Stimulated activated CD8-positive, alpha-beta memory T cell treated with anti-CD3 and anti-CD28 coated beads, Interleukin-7, amount 100 ng/mL, for 4 hours (primary cell): Measurements from ENCODE around the gene CKAP4.

Experiments
- DNase-seq, 2 donors: peaks; one replicate each; pipeline ENCODE4 v3.0.0-alpha.2; 2020; ENCODE audit warnings: low read depth in 2 of 2

CKAP4 gene

DNA sequence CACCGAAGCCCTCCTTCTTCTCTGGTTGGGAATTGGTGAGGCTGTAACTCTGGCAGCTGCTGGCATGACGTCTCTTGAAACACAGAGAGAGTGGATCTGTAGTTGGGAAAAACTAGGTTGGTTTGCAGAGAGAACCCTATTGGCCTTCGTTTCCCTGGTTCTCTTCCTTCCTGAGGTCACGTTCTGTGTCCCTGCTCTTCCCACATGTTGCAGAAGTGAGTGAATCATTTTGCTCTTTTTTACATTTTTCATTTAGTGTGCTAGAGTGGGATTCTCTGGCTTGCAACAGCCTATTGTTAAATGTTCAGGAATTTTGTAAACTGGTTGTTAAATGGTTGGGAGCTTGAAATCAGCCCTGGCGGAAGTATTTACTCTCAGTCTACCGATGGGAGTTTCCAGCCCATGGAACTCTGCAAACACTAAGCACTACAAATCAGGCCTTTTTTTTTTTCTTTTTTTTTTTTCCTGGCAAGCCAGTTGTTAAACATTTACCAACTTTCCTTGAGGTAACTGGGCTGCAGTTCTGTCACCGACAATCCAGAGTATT, 26.8 kb upstream of the CKAP4 start:
- DNase-seq: no peak

DNA sequence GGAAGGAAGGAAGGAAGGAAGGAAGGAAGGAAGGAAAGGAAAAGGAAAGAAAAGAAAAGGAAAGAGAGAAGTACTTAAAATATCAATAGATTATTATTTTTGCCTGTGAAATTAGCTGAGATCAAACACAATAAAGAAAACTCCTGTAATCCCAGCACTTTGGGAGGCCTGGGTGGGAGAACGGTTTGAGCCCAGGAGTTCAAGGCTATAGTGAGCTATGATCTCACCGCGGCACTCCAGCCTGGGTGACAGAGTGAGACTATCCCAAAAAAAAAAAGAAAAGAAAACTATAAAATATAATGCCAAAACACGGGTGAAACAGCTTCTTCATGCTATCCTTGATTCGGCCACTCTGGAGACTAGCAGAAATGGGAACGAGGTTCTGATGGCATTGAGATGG, 26.2 kb upstream of the CKAP4 start:
- no peak for DNase-seq

DNA sequence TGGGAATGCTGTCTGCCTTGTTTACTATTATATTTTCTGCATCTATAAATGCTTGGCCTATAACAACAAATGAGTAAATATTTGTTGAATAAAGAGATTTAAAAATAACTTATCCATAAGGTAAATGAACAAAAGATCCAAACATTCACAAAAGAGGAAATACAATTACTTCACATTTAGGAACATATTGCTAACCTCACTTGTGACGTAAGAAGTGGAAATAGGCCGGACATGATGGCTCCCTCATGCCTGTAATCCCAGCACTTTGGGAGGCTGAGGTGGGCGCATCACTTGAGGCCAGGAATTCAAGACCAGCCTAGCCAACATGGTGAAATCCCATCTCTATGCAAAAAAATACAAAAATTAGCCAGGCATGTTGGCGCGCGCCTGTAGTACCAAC, 25.7 kb upstream of the CKAP4 start:
- no peak for DNase-seq

DNA sequence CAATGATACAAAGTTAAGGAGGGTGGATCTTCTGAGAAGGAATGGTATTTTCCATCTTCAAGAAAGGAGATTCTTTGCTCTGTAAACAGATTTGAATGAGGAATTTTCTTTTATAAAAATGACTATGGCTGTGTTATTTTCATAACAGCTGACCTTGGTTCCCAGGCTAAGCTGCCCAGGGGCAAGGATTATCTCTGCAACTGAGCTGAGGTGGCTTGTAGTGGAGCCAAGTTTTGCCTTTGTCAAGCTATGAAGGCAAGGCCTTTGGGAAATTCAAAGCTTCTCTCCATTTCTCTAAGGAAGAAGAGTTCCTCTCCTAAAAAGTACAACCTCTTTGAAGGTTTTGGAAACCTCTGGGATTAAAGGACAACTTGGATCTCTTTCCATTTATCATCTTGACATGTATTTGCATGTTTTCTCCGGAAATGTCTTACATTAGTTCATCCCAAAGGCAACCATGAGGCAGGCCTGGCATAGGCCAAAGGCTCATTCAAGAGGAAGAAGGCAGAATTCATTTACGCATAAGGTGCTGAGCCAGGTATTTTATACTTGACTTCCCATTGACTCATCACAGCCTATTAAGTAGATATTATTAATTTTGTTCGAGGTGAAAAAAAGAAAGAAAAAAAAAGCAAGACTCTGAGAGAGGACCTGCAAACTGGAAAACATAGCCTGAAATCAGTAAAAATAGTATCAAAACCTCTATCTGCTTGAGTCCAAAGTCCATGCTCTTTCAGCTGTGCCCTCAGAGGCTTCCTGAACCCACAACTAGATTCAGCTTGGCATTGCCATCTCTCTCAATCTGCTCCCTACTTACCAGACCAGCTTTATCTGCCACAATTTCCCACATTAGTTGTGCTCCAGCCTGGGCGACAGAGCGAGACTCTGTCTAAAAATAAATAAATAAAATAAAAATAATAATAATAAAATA, 24.0 kb upstream of the CKAP4 start:
- DNase-seq: no peak

DNA sequence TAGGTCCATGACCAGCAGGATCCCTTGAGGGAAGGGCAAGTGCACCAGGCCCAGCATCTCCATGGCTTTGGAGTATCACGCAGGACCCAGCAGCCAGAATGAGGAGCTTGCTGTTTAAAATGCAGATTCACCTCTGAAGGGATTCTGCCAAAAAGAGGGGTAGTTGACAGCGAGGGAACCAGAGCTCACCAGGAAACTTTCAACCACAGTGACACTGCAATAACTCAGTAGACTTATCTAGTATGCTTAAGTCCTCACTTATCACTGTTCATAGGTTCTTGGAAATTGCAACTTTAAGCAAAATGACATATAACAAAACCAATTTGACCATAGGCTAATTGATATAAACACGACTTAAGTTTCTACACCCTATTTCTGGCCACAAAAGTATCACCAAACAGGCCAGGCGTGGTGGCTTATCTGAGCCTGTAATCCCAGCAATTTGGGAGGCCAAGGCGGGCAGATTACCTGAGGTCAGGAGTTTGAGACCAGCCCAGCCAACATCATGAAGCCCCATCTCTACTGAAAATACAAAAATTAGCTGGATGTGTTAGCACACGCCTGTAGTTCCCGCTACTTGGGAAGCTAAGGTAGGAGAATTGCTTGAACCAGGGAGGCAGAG, 21.4 kb upstream of the CKAP4 start:
- DNase-seq: no peak

DNA sequence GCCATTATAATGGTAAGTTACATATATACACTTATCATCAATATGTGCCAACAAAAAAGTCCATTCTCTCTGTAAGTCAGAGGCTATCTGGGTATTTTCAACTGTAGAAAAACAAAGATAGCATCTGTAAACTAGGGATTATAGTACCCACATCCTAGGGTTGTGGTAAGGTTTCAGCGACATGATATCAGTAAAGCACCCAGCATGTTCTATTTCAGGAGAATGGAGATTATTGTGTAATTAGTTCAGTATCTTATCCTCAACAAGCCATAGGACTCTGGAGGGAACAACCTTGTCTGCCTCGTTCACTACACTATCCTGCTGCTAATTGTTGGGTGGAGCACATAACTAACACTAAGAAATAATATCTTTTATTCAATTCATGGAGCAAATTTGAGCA, 19.7 kb upstream of the CKAP4 start:
- no peak for DNase-seq

DNA sequence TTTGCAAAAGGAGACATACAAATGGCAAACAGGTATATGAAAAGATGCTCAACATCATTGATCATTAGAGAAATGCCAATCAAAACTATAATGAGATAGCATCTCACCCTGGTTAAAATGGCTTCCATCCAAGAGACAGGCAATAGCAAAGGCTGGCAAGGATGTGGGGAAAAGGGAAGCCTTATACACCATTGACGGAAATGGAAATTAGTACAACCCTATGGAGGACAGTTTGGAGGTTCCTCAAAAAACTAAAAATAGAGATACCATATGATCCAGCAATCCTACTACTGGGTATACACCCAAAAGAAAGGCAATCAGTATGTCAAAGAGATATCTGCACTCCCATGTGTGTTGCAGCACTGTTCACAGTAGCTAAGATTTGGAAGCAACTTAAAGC, 17.3 kb upstream of the CKAP4 start:
- DNase-seq: no peak

DNA sequence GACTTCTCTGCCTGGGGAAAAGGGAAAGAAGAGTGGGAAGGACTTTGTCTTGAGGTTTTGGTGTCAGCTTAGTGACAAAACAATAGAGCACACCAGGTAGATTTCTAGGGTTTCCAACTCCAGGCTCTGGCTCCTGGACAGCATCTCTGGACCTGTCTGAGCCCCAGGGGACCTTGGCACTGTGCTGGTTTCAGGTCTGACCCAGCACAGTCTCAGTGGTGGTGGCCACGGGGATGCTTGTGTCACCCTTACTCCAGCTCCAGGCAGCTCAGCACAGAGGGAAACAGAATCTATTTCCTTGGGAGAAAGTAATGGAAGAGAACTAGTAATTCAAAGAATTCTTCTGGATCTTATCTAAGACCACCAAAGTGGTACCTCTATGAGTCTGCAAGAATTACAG, 11.1 kb upstream of the CKAP4 start:
- no peak for DNase-seq

DNA sequence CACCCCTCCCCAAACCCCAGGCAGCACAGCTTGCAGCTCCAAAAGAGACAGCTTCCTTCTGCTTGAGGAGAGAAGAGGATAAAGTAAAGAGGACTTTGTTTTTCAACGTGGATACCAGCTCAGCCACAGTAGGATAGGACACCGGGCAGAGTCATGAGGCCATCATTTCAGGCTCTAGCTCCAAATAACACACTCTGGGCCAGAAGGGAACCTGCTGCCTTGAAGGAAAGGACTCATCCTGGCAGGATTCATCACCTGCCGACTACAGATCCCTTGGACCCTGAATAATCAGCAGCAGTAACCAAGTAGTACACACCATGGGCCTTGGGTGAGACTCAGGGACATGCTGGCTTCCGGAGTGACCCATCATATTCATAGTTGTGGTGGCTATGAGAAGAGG, 10.4 kb upstream of the CKAP4 start:
- no peak for DNase-seq

DNA sequence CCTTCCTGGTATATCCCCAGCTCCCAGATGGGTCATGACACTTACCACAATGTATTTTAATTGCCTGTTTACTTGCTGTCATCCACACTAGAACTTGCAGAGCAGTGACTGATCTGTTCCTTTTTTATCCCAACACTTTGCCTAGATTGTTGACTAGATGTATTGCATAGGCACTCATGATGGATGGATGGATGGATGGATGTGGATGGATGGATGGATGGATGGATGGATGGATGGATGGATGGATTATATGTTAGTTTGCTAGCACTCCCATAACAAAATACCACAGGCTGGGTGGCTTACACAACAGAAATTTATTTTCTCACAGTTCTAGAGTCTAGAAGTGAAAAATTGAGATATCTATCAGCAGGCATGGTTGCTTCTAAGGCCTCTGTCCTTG, 8.7 kb upstream of the CKAP4 start:
- DNase-seq: no peak

DNA sequence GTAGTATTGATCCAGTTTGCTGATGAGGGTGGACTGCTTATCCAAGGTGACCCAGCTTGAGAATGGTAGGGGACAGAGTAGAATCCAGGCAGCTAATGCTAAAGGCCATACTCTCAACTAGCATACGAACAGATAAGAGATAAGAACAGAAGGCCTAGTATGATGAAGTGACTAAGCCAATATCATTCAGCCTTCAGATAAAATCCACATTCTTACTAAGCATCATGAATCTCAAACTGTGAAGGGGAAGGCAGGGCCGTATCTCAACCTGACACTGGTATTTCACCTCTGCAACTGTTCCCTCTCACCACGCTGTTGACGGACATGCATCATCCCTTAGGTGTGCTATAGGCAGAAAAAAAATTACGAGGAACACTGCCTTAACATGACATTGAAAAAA, 8.1 kb upstream of the CKAP4 start:
- DNase-seq: no peak

DNA sequence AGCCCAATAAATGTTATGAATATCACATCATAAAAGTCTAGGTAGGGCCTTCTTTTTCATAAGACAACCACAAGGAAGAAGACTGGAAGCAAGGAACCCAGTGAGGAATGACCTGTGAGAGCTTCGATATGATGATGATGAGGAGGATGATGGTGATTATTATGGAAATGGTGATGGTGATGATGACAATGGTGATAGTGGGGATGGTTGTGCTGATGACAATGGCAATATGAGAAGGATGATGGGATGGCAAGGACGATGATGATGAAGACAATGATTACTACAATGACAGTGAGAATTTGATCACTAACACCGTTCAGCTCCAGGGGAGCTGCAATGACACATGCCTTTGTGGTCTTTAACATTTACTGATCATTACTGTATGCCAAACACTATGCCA, 7.7 kb upstream of the CKAP4 start:
- no peak for DNase-seq

DNA sequence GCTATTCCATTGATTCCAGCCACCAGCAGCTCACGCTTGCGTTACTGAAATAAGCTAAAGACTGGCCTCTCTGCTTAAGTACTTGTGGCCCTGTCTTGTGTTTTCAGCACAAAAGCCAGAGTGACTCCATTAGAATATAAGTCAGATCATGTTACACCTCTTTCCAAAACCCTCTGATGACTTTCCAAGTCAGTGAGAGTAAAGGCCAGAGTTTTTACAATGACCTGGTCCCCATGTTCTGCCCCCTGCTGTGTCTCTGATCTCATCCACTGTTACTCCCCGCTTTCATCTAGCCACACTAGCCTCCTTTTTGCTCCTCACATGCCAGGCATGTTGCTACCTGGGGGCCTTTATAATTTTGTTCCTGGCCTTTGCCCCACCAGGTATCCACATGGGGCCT, 6.9 kb upstream of the CKAP4 start:
- no peak for DNase-seq

DNA sequence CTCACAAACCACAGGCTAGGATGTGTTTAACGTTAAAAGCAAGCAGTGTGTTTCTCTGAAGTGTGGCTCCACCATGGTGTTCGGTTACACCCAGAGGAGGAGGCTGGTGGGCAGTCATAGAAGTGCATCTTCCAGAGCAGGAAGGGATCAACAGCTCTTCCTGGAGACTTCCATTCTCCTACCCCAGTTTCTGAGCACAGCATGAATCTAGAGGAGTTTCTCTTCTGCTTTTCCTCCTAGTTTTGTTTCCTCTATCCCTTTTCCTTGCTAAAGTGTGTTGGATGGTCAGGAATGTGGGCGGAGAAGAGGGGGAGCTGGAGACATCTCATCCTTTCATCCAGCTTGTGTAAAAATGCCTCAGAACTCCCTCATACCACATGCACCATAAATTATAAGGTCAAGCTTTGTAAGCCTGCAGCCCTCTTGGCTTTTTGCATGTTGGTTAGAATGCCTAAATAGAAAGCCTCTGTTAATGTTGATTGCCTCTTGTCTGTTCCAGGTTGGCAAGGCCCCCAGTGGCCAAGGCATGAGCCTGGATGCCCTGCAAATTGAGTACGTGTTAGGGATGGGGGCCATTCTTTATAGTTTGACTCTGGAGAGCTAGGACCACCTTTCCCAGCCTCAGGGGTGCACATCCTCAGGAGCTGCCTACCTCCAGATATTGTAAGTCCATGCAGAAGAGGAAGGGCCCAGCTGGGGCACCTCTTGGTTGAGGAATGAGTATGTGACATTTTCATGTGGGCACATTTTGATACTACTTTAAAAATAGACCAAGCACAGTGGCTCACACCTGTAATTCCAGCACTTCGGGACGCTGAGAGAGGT, 4.0 kb upstream of the CKAP4 start:
- DNase-seq: no peak

DNA sequence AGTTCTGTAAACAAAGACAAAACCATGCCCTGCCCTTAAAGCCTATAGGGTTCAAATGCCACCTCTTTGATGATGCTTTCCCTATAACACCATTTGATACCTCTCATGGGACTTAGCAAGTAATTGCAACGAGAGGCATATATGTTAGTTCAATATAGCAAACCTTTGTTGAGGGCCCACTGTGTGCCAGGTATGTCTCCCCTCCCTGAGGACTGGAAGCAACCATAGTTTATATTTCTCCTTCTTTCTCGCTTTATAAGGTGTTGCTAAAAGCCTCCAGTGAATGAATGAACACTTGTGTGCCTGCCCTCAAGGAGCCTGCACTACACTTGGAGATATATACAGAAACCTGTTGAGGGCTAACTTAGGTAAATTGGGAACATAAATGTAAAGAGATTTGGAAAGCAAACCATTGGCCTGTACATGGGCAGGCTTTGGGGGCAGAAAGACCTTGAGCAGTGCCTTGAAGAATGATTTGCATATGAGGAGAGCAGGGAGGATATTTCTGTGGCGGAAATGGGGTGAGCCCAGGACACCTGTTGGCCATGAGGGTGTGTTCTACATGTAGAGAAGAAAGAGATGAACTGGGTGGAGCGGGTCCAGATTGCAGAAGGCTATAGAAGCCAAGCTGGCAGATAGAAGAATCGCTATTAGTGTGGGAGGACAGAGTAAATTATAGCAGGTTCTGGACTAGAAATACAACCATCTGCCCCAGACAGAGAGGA, 1.8 kb upstream of the CKAP4 start:
- no peak for DNase-seq

DNA sequence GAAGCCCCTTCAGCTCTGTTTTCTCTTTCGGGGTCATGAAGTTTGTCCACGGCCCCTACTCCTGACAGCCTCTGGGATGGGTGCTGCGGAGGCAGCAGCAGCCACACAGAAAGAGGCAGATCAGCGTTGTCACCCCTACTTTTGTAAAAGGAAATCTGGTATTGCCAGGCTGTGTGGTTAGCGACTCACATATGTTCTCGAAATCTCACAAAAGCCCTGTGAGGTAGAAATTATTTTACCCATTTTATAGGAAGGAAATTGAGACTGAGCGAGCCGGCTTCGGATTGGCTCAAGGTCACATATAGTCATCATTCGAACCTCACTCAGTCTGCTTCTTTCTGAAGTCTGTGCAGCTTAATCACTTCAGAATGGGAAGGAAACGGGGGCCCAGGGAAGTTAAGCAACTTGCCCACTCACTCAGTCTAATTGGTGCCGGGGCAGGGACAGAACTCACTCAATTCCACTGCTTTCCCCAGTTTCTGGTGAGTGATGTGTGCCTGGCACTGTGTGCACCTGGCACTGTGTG, 1.1 kb upstream of the CKAP4 start:
- DNase-seq: peak; percentile 17 to 19

DNA sequence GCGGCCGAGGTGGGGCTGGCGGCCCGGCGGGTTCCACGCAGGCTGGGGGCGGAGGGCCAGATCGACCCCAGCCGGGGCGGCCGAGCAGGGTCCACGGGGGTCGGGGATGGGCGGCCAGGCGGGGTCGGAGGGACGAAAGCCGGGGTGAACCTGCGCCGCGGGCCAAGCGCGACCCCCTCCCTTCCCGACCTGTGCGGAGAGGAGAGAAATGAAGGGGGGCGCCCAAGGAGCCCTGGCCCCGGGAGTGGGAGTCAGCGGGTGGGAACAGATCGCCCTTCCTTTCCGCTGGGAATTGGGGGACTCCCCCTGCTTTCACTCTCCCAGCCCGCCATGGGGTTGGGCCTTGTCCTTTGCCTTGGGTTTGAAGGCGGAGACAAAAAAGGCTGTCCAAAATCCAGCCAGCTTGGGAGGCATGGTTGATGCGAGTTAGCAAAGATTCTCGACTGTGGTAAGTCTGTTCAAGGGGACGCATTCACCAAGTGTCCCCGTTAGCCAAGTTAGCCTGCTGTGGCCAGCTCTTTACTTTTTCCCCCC, 559 bp upstream of the CKAP4 start:
- peak in 1 of 2 donors; percentile 10 for DNase-seq

DNA sequence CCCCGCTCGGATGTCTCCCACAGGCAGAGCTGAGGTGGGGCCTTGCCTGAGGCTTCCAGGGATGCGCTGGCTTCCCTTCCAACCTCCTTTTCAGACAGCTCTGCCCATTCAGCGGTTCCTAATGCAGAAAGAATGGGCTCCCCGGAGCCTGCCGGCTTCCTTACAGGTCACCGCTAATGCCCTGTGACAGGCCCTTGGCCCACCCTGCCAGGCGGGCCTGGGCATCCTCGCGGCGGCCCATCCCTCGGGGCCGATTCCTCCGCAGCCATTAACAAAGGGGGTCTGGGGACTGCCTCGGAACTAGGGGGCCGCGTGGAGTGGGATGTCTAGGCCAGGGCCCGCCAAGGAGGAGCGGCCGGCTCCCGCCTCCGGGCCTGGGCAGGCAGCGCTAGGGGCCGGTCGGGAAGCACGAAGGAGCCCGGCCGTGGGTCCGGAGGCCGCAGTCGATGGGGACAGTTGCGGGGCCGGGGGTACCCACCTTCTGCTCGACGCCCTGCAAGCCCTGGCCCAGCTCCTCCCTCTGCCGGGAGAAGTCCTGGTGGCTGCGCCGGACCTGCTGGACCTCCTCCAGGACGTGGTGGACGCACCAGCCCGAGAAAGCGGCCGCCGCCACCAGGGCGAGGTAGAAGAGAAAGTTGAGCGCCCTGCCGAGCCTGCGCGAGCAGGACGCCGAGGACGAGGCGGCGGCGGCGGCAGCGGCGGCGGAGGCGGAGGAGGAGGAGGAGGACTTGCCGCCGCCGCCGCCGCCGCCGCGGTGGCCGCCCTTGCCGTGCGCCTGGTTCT, 738 bp downstream of the CKAP4 start:
- peak in 1 of 2 donors; percentile 62 for DNase-seq

DNA sequence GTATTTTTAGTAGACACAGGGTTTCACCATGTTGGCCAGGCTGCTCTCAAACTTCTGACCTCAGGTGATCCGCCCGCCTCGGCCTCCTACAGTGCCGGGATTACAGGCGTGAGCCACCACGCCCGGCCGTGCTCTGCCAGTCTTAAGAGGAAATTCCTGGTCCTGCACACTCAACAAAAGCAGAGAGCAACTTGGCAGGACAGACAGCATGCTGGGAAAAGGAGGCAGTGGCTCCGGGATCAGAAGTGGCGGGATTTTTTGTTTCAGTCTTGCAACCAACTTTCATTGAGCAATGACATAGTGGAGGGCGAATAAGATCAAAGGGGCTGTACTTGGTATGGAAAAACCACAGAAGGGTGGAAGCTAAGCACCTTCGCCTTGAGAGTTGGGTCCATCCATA, 2.1 kb downstream of the CKAP4 start:
- DNase-seq: no peak

DNA sequence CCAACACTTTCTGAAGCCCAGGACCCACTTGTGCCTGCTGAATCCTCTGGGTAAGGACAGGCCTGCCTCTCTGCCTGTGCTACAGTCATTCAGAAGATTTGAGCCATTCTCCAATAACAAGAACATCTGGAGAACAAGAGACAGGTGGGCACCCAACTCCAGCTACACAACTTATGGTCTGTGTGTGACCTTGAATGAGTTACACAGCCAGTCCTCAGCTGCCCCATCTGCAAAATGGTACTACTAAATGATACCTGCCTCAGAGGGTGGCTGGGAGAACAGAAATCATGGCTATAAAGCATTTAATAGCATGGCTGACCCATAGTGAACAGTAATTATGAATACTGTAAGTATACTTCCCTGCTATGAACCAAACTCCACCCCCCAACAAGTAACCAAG, 4.2 kb downstream of the CKAP4 start:
- DNase-seq: no peak
